ENCODE measurements around the gene MRPL48. TPM values are rescaled to one million over a fixed set of nuclear protein-coding genes. Genes with fewer than 3 reads are reported as not detected.

MRPL48 gene
- total and polyA plus RNA-seq, 4 donors = 37.5 to 58.5 (median 40.4) TPM

GRCh38 chr11:73787051-73787642 is 527 bp upstream of the MRPL48 start:
- 37% methylated on average over 5 of the region's 17 CpGs for WGBS (ENCODE audit: insufficient coverage)
- H3K27ac ChIP-seq (ENCODE audit: low read depth, low read length) = peak overlapping the region; percentile 98

GRCh38 chr11:73789279-73789670 is 1.6 kb downstream of the MRPL48 start:
- DNase-seq (ENCODE audit: low read depth in 4 of 6, low spot score in 6 of 6) = no peak
- H3K9me3 ChIP-seq (ENCODE audit: control insufficient read depth, insufficient read depth, low read length) = no peaks in the 10 kb centered on the region
- H3K4me3 ChIP-seq (ENCODE audit: low read depth, low read length) = no peak overlapping the region
- H3K27ac ChIP-seq (ENCODE audit: low read depth, low read length) = no peak overlapping the region
- H3K27me3 ChIP-seq (ENCODE audit: control insufficient read depth, insufficient read depth, low read length) = no peaks in the 10 kb centered on the region
- peaks cover 14% of the 10 kb centered on the region for H3K4me1 ChIP-seq (ENCODE audit: control insufficient read depth, insufficient read depth, low read length)
- no peaks in the 10 kb centered on the region for H3K36me3 ChIP-seq (ENCODE audit: control insufficient read depth, insufficient read depth, low read length)
- 44% methylated on average over 1 of the region's 5 CpGs for WGBS (ENCODE audit: insufficient coverage)

More at GRCh38 chr11:73787051-73787642, 527 bp upstream of the MRPL48 start:
- Histone ChIP-seq H3K36me3 (ENCODE audit: control insufficient read depth, insufficient read depth, low read length) (no peaks in the 10 kb centered on the region), H3K4me1 (ENCODE audit: control insufficient read depth, insufficient read depth, low read length) (peaks cover 14% of the 10 kb centered on the region), H3K27me3 (ENCODE audit: control insufficient read depth, insufficient read depth, low read length) (no peaks in the 10 kb centered on the region), H3K4me3 (ENCODE audit: low read depth, low read length) (peak overlapping the region; percentile 98), H3K9me3 (ENCODE audit: control insufficient read depth, insufficient read depth, low read length) (no peaks in the 10 kb centered on the region)
- DNase-seq (ENCODE audit: low read depth in 4 of 6, low spot score in 6 of 6) = no peak

DNA sequence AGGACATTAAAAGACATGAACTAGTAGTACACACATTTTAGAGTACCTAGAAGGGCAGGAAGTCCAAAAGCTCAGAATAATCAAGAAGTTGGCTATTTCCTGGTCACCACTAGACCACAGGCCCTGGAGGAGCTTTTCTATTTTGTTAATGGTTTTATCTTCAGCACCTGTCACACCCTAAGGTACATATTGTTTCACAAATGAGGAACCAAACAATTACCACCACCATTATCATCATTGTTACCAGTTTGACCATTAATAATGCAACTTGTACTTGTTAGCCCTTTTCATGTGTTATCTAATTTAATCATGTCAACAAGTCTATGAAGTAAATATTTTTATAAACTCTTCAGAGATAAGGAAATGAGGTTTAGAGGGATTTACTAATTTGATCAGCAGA is 4.9 kb downstream of the MRPL48 start:
- no peak overlapping the region for H3K4me3 ChIP-seq (ENCODE audit: low read depth, low read length)
- no peak for DNase-seq (ENCODE audit: low read depth in 4 of 6, low spot score in 6 of 6)
- H3K9me3 ChIP-seq (ENCODE audit: control insufficient read depth, insufficient read depth, low read length) = no peaks in the 10 kb centered on the region
- peaks cover 16% of the 10 kb centered on the region for H3K36me3 ChIP-seq (ENCODE audit: control insufficient read depth, insufficient read depth, low read length)
- no peaks in the 10 kb centered on the region for H3K27me3 ChIP-seq (ENCODE audit: control insufficient read depth, insufficient read depth, low read length)
- H3K27ac ChIP-seq (ENCODE audit: low read depth, low read length) = no peak overlapping the region
- H3K4me1 ChIP-seq (ENCODE audit: control insufficient read depth, insufficient read depth, low read length) = peaks cover 23% of the 10 kb centered on the region

DNA sequence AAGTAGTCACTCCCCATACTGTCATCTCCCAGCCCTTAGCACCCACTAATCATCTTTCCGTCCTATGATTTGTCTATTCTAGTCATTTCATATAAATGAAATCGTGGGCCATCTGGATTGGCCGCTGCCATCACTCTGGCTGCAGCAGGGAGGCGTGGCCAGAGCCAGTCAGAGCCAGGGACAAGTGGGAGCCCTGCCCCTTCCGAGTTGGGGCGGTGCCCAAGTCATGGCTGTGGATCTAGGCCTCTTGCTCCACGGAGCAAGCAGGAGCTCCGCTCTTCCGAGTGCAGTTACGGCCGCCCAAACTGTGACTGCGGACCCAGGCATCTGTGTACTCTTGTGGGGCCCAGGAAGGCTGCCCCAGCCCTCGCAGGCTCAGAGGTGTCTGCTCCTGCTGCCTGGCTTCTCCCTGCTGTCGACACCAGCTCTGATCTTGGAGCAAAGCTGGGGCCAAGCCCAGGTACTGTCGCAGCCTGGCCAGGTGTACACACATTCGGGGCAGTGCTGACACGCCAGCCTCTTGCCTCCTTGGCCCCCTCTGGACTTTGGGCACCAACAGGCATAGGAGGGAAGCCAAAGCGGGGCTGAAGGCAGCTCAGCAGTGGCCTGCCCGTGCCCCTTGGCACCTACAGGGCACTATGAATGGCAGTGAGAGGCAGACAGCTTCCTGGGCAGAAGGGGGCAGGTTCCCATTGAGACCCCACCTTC is 8.4 kb downstream of the MRPL48 start:
- H3K4me1 ChIP-seq (ENCODE audit: control insufficient read depth, insufficient read depth, low read length) = peaks cover 17% of the 10 kb centered on the region
- H3K27me3 ChIP-seq (ENCODE audit: control insufficient read depth, insufficient read depth, low read length) = no peaks in the 10 kb centered on the region
- peaks cover 16% of the 10 kb centered on the region for H3K36me3 ChIP-seq (ENCODE audit: control insufficient read depth, insufficient read depth, low read length)
- DNase-seq (ENCODE audit: low read depth in 4 of 6, low spot score in 6 of 6) = no peak
- no peaks in the 10 kb centered on the region for H3K9me3 ChIP-seq (ENCODE audit: control insufficient read depth, insufficient read depth, low read length)
- H3K27ac ChIP-seq (ENCODE audit: low read depth, low read length) = no peak overlapping the region
- 87% methylated on average over 19 of the region's 19 CpGs for WGBS (ENCODE audit: insufficient coverage)
- H3K4me3 ChIP-seq (ENCODE audit: low read depth, low read length) = no peak overlapping the region

- H3K4me3 ChIP-seq (ENCODE audit: low read depth, low read length) = no peak overlapping the region
- H3K27me3 ChIP-seq (ENCODE audit: control insufficient read depth, insufficient read depth, low read length) = no peaks in the 10 kb centered on the region
- WGBS (ENCODE audit: insufficient coverage) = 60% methylated on average over 9 of the region's 10 CpGs
- no peak for DNase-seq (ENCODE audit: low read depth in 4 of 6, low spot score in 6 of 6)
- H3K4me1 ChIP-seq (ENCODE audit: control insufficient read depth, insufficient read depth, low read length) = peaks cover 17% of the 10 kb centered on the region
- peak overlapping the region; percentile 25 for H3K27ac ChIP-seq (ENCODE audit: low read depth, low read length)
- H3K9me3 ChIP-seq (ENCODE audit: control insufficient read depth, insufficient read depth, low read length) = no peaks in the 10 kb centered on the region
- peaks cover 16% of the 10 kb centered on the region for H3K36me3 ChIP-seq (ENCODE audit: control insufficient read depth, insufficient read depth, low read length)
Measured at GRCh38 chr11:73797457-73797856, 9.8 kb downstream of the MRPL48 start.

DNA sequence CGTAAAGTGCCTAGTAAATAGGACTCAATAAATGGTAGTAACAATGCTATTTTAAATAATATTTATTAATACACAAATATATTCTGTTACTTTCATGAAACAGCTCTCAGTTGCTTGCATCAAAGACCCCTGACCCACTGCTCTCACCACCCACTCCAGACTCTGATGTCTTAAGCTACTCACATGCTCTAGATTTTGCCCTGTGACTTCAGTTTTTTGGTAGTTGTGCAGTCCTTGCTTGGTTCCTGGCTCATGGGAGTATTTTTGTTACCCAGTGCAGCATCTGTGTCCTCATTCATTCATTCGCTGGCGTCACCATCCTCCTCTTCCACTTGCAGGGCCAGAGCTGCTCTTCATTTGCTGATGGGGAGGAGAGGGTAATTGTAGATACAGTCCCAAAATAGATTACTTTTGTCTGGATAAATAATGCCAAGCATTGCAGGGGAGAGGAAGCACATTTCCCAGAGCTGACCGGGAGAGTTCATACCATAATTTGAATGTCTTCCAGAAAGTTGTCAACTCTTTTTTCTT is 12.7 kb downstream of the MRPL48 start:
- no peak for DNase-seq (ENCODE audit: low read depth in 4 of 6, low spot score in 6 of 6)
- Histone ChIP-seq H3K27me3 (ENCODE audit: control insufficient read depth, insufficient read depth, low read length) (no peaks in the 10 kb centered on the region), H3K9me3 (ENCODE audit: control insufficient read depth, insufficient read depth, low read length) (no peaks in the 10 kb centered on the region), H3K4me3 (ENCODE audit: low read depth, low read length) (no peak overlapping the region), H3K27ac (ENCODE audit: low read depth, low read length) (no peak overlapping the region), H3K4me1 (ENCODE audit: control insufficient read depth, insufficient read depth, low read length) (peaks cover 17% of the 10 kb centered on the region), H3K36me3 (ENCODE audit: control insufficient read depth, insufficient read depth, low read length) (peaks cover 16% of the 10 kb centered on the region)
- WGBS (ENCODE audit: insufficient coverage) = no CpG with 5 or more reads among the region's 4 CpGs

- WGBS (ENCODE audit: insufficient coverage) = no CpG with 5 or more reads among the region's 1 CpG
Measured at GRCh38 chr11:73801136-73801535, 13.5 kb downstream of the MRPL48 start.

GRCh38 chr11:73804712-73805111 is 17.0 kb downstream of the MRPL48 start:
- Histone ChIP-seq H3K9me3 (ENCODE audit: control insufficient read depth, insufficient read depth, low read length) (no peaks in the 10 kb centered on the region), H3K27ac (ENCODE audit: low read depth, low read length) (no peak overlapping the region)

More at GRCh38 chr11:73801136-73801535, 13.5 kb downstream of the MRPL48 start:
- no peak for DNase-seq (ENCODE audit: low read depth in 4 of 6, low spot score in 6 of 6)
- H3K4me3 ChIP-seq (ENCODE audit: low read depth, low read length) = no peak overlapping the region
- H3K9me3 ChIP-seq (ENCODE audit: control insufficient read depth, insufficient read depth, low read length) = no peaks in the 10 kb centered on the region
- peaks cover 16% of the 10 kb centered on the region for H3K36me3 ChIP-seq (ENCODE audit: control insufficient read depth, insufficient read depth, low read length)
- no peak overlapping the region for H3K27ac ChIP-seq (ENCODE audit: low read depth, low read length)
- no peaks in the 10 kb centered on the region for H3K27me3 ChIP-seq (ENCODE audit: control insufficient read depth, insufficient read depth, low read length)
- H3K4me1 ChIP-seq (ENCODE audit: control insufficient read depth, insufficient read depth, low read length) = peaks cover 14% of the 10 kb centered on the region

DNA sequence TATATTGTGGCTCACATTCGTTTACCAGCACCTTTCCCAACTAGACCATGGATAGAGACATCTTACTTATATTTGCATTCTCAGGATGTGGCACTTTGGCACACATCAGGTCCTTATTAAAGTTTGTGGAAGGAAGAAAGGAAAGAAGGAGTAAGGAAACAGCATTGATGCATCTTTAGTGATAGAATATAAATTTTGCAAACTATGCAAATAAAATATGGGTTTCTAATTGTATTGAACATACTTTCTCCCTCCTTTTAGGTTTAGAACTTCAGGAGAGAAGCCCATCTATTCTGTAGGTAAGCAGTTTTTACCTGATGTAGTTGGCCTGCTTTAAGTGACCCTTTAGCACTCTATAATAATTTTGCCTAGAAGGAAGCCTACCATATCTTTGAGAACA is 20.4 kb downstream of the MRPL48 start:
- H3K9me3 ChIP-seq (ENCODE audit: control insufficient read depth, insufficient read depth, low read length) = no peaks in the 10 kb centered on the region
- no peak overlapping the region for H3K27ac ChIP-seq (ENCODE audit: low read depth, low read length)
- no peaks in the 10 kb centered on the region for H3K4me1 ChIP-seq (ENCODE audit: control insufficient read depth, insufficient read depth, low read length)

More at GRCh38 chr11:73804712-73805111, 17.0 kb downstream of the MRPL48 start:
- H3K27me3 ChIP-seq (ENCODE audit: control insufficient read depth, insufficient read depth, low read length) = no peaks in the 10 kb centered on the region
- no peaks in the 10 kb centered on the region for H3K4me1 ChIP-seq (ENCODE audit: control insufficient read depth, insufficient read depth, low read length)
- peaks cover 20% of the 10 kb centered on the region for H3K36me3 ChIP-seq (ENCODE audit: control insufficient read depth, insufficient read depth, low read length)
- no peak overlapping the region for H3K4me3 ChIP-seq (ENCODE audit: low read depth, low read length)
- DNase-seq (ENCODE audit: low read depth in 4 of 6, low spot score in 6 of 6) = no peak

DNA sequence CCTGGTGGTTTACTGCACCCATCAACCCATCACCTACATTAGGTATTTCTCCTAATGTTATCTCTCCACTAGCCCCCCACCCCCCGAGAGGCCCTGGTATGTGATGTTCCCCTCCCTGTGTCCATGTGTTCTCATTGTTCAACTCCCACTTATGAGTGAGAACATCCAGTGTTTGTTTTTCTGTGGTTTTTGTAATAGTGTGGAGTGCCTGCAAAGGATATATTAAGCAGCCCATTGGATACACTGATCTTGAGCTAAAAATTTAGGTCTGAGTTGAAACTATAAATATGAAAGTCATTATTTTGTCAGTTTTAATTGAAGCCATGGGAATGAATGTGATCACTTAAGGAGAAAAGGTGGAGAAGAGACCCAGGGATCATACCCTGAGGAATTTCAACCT is 23.0 kb downstream of the MRPL48 start:
- Histone ChIP-seq H3K4me3 (ENCODE audit: low read depth, low read length) (no peak overlapping the region), H3K36me3 (ENCODE audit: control insufficient read depth, insufficient read depth, low read length) (peaks cover 21% of the 10 kb centered on the region), H3K27me3 (ENCODE audit: control insufficient read depth, insufficient read depth, low read length) (no peaks in the 10 kb centered on the region), H3K9me3 (ENCODE audit: control insufficient read depth, insufficient read depth, low read length) (no peaks in the 10 kb centered on the region), H3K4me1 (ENCODE audit: control insufficient read depth, insufficient read depth, low read length) (no peaks in the 10 kb centered on the region), H3K27ac (ENCODE audit: low read depth, low read length) (no peak overlapping the region)
- DNase-seq (ENCODE audit: low read depth in 4 of 6, low spot score in 6 of 6) = no peak
- no CpG with 5 or more reads among the region's 1 CpG for WGBS (ENCODE audit: insufficient coverage)

More for the DNA sequence above, 20.4 kb downstream of the MRPL48 start:
- Histone ChIP-seq H3K4me3 (ENCODE audit: low read depth, low read length) (no peak overlapping the region), H3K27me3 (ENCODE audit: control insufficient read depth, insufficient read depth, low read length) (no peaks in the 10 kb centered on the region), H3K36me3 (ENCODE audit: control insufficient read depth, insufficient read depth, low read length) (peaks cover 20% of the 10 kb centered on the region)
- no peak for DNase-seq (ENCODE audit: low read depth in 4 of 6, low spot score in 6 of 6)
- no CpG with 5 or more reads among the region's 1 CpG for WGBS (ENCODE audit: insufficient coverage)

All from spinal cord (tissue), 10 donors.